ENCODE data around the gene CDH26. TPM values are rescaled to one million over a fixed set of nuclear protein-coding genes. Genes with fewer than 3 reads are reported as not detected.
A peak's percentile ranks its signal among the peaks of the same experiment; 100 is the strongest.

The CDH26 gene
- total and polyA plus RNA-seq, 7 experiments from 2014 or later = 0.09 to 6.6 (median 2.4) TPM; not detected in 1

- no peaks in the 10 kb centered on the region for H3K9me3 ChIP-seq (ENCODE audit: control insufficient read depth in 2 of 3, low read length in 3 of 3)
- CTCF ChIA-PET = interaction anchor here (0.6 to 3.0 kb wide), 2 partner anchors 37 to 208 kb away, joined by 4 to 16 read pairs; no protein-coding TSS in a partner anchor
- H3K4me3 ChIP-seq (ENCODE audit: low read length) = peak overlapping the region; percentile 41
- Mint-ChIP-seq H3K9me3 (no peaks in the 10 kb centered on the region), H3K27ac (peak overlapping the region; percentile 33 to 90 (median 79)), H3K36me3 (no peaks in the 10 kb centered on the region), H3K4me3 (peak overlapping the region; percentile 45 to 85 (median 76)), H3K4me1 (peaks cover 42 to 58% (median 57%) of the 10 kb centered on the region in 7 donors), H3K27me3 (peaks cover 0 to 8% (median 0%) of the 10 kb centered on the region in 5 donors)
- H3K27ac ChIP-seq (ENCODE audit: low read depth, low read length) = no peak overlapping the region
- H3K36me3 ChIP-seq (ENCODE audit: control insufficient read depth in 2 of 3, insufficient read depth in 3 of 3, low read length in 3 of 3) = no peaks in the 10 kb centered on the region
- H3K27me3 ChIP-seq (ENCODE audit: control insufficient read depth in 2 of 2, insufficient read depth in 2 of 2, low read length in 2 of 2) = no peaks in the 10 kb centered on the region
- H3K4me1 ChIP-seq (ENCODE audit: control insufficient read depth in 2 of 2, insufficient read depth in 2 of 2, low read length in 2 of 2) = peaks cover 46 to 47% of the 10 kb centered on the region in 2 donors
- intact Hi-C loops (cut with micrococcal nuclease) = loop anchor here (5.0 to 10.0 kb wide), 3 partner anchors 80 to 1210 kb away; no protein-coding TSS in a partner anchor
- ATAC-seq = peak; percentile 47
- no peak for DNase-seq
- POLR2A ChIA-PET = no interaction called here
Measured at GRCh38 chr20:60054716-60055634, 96.8 kb downstream of the CDH26 start.

DNA sequence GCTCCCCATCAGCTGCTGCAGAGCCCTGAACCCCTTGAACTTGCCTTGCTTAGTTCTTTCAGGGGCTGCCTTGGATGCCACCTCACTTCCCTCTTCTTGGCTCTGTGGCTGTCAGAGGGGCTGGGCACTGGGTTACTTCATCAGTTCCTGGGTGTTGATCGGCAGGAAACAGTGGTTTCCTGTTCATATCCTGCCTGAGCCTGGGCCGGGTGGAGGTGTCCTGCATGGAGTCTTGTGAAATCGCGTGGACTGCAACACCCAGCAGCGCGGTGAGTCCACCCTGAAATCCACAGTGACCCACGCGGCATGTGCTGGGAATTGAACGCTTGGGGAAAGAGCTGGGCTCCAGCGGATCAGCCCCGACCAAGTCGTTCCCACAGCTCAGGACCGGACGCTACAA is 97.5 kb downstream of the CDH26 start:
- no peaks in the 10 kb centered on the region for H3K36me3 ChIP-seq (ENCODE audit: control insufficient read depth in 2 of 3, insufficient read depth in 3 of 3, low read length in 3 of 3)
- DNase-seq (peak in 8 of 9 donors; percentile 14 to 45 (median 38)), ATAC-seq (peak; percentile 77)
- H3K27me3 ChIP-seq (ENCODE audit: control insufficient read depth in 2 of 2, insufficient read depth in 2 of 2, low read length in 2 of 2) = no peaks in the 10 kb centered on the region
- Mint-ChIP-seq H3K27me3 (peaks cover 0 to 8% (median 0%) of the 10 kb centered on the region in 5 donors), H3K9me3 (no peaks in the 10 kb centered on the region), H3K36me3 (no peaks in the 10 kb centered on the region), H3K4me1 (peaks cover 43 to 58% (median 57%) of the 10 kb centered on the region in 7 donors), H3K4me3 (peak overlapping the region; percentile 45 to 85 (median 76)), H3K27ac (peak overlapping the region; percentile 46 to 90 (median 83))
- peak overlapping the region; percentile 41 for H3K4me3 ChIP-seq (ENCODE audit: low read length)
- ChIA-PET POLR2A (no interaction called here), CTCF (interaction anchor here (1.1 to 3.0 kb wide), 4 partner anchors 115 to 1173 kb away, joined by 3 to 16 read pairs (median 11); partner anchors contain the start of genes FAM217B and PPP1R3D)
- intact Hi-C loops (cut with micrococcal nuclease) = loop anchor here (2.0 to 10.0 kb wide), 5 partner anchors 79 to 1209 kb away; no protein-coding TSS in a partner anchor
- H3K27ac ChIP-seq (ENCODE audit: low read depth, low read length) = no peak overlapping the region
- no peaks in the 10 kb centered on the region for H3K9me3 ChIP-seq (ENCODE audit: control insufficient read depth in 2 of 3, low read length in 3 of 3)
- H3K4me1 ChIP-seq (ENCODE audit: control insufficient read depth in 2 of 2, insufficient read depth in 2 of 2, low read length in 2 of 2) = peaks cover 46 to 47% of the 10 kb centered on the region in 2 donors

GRCh38 chr20:60056407-60057122 is 98.3 kb downstream of the CDH26 start:
- H3K27me3 ChIP-seq (ENCODE audit: control insufficient read depth in 2 of 2, insufficient read depth in 2 of 2, low read length in 2 of 2) = no peaks in the 10 kb centered on the region
- H3K27ac ChIP-seq (ENCODE audit: low read depth, low read length) = no peak overlapping the region
- no peaks in the 10 kb centered on the region for H3K36me3 Mint-ChIP-seq
- no peak for ATAC-seq
- DNase-seq = peak in 1 of 9 donors; percentile 13
- H3K27ac Mint-ChIP-seq = peak overlapping the region; percentile 46 to 90 (median 83)
- no peaks in the 10 kb centered on the region for H3K9me3 Mint-ChIP-seq
- H3K4me3 ChIP-seq (ENCODE audit: low read length) = peak overlapping the region; percentile 41
- H3K9me3 ChIP-seq (ENCODE audit: control insufficient read depth in 2 of 3, low read length in 3 of 3) = no peaks in the 10 kb centered on the region
- peak overlapping the region; percentile 54 to 85 (median 76) for H3K4me3 Mint-ChIP-seq
- intact Hi-C loops (cut with micrococcal nuclease) = loop anchor here (1.0 to 10.0 kb wide), 8 partner anchors 78 to 1208 kb away; no protein-coding TSS in a partner anchor
- peaks cover 46 to 47% of the 10 kb centered on the region in 2 donors for H3K4me1 ChIP-seq (ENCODE audit: control insufficient read depth in 2 of 2, insufficient read depth in 2 of 2, low read length in 2 of 2)
- CTCF ChIA-PET = interaction anchor here (0.6 to 3.0 kb wide), 10 partner anchors 42 to 1207 kb away, joined by 3 to 16 read pairs (median 3); partner anchors contain the start of genes FAM217B and PPP1R3D
- peaks cover 0 to 8% (median 0%) of the 10 kb centered on the region in 5 donors for H3K27me3 Mint-ChIP-seq
- POLR2A ChIA-PET = no interaction called here
- peaks cover 43 to 61% (median 58%) of the 10 kb centered on the region in 7 donors for H3K4me1 Mint-ChIP-seq
- no peaks in the 10 kb centered on the region for H3K36me3 ChIP-seq (ENCODE audit: control insufficient read depth in 2 of 3, insufficient read depth in 3 of 3, low read length in 3 of 3)

DNA sequence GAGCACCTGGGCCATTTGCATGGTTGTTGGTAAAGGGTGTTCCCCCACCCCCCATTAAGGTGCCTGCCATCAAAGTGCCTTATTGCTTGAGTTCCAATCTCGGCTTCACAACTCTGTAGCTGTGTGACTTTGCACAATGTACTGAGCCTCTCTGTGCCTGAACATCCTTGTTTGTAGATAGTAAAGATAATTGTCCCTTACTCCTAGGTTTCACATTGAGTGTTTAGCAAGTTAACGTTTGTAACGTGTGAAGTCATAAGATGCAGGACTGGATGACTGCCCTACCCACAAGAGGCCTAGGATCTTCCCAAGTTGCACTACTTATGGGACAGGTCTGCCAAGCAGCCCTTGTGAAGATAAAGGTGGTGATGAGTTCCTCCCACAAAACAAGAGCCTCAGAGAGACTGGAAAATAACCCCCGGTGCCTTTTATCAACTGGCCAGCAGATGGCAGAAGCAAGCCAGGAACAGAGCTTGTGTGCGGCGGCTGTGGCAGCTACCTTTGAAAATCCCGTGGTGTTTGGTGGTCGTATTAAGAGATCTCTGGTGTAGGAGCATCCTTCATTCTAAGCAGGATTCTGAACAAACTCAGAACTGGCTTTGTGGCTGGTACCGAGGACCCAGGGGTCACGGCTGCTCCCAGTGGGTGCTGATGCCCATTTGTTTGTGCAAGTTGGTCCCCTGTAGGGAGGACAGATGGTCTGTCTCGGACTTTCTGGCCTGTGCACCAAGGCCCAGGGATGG is 99.1 kb downstream of the CDH26 start:
- peaks cover 43 to 67% (median 58%) of the 10 kb centered on the region in 7 donors for H3K4me1 Mint-ChIP-seq
- no peaks in the 10 kb centered on the region for H3K36me3 Mint-ChIP-seq
- peak overlapping the region; percentile 46 to 83 (median 58) for H3K4me3 Mint-ChIP-seq
- no peaks in the 10 kb centered on the region for H3K9me3 Mint-ChIP-seq
- H3K9me3 ChIP-seq (ENCODE audit: control insufficient read depth in 2 of 3, low read length in 3 of 3) = no peaks in the 10 kb centered on the region
- intact Hi-C loops (cut with micrococcal nuclease) = loop anchor here (1.0 to 10.0 kb wide), 8 partner anchors 78 to 1208 kb away; no protein-coding TSS in a partner anchor
- peak; percentile 46 for ATAC-seq
- peaks cover 0 to 8% (median 0%) of the 10 kb centered on the region in 5 donors for H3K27me3 Mint-ChIP-seq
- peak overlapping the region; percentile 46 to 90 (median 86) for H3K27ac Mint-ChIP-seq
- no peaks in the 10 kb centered on the region for H3K36me3 ChIP-seq (ENCODE audit: control insufficient read depth in 2 of 3, insufficient read depth in 3 of 3, low read length in 3 of 3)
- H3K4me3 ChIP-seq (ENCODE audit: low read length) = peak overlapping the region; percentile 41
- H3K27ac ChIP-seq (ENCODE audit: low read depth, low read length) = no peak overlapping the region
- ChIA-PET POLR2A (interaction anchor here (1.1 kb wide), 1 partner anchor 117 kb away, joined by 5 read pairs; the partner anchor contains the start of genes FAM217B and PPP1R3D), CTCF (interaction anchor here (0.6 to 3.0 kb wide), 10 partner anchors 43 to 1206 kb away, joined by 3 to 16 read pairs (median 4); partner anchors contain the start of genes FAM217B and PPP1R3D)
- peaks cover 46 to 47% of the 10 kb centered on the region in 2 donors for H3K4me1 ChIP-seq (ENCODE audit: control insufficient read depth in 2 of 2, insufficient read depth in 2 of 2, low read length in 2 of 2)
- H3K27me3 ChIP-seq (ENCODE audit: control insufficient read depth in 2 of 2, insufficient read depth in 2 of 2, low read length in 2 of 2) = no peaks in the 10 kb centered on the region
- DNase-seq = peak; percentile 40 to 76 (median 68)

GRCh38 chr20:60057866-60058807 is 99.9 kb downstream of the CDH26 start:
- DNase-seq (peak in 7 of 9 donors; percentile 11 to 48 (median 33)), ATAC-seq (peak; percentile 70)
- POLR2A ChIA-PET = interaction anchor here (1.1 kb wide), 1 partner anchor 118 kb away, joined by 5 read pairs; the partner anchor contains the start of genes FAM217B and PPP1R3D
- peaks cover 43 to 70% (median 60%) of the 10 kb centered on the region in 7 donors for H3K4me1 Mint-ChIP-seq
- no peaks in the 10 kb centered on the region for H3K9me3 ChIP-seq (ENCODE audit: control insufficient read depth in 2 of 3, low read length in 3 of 3)
- H3K36me3 ChIP-seq (ENCODE audit: control insufficient read depth in 2 of 3, insufficient read depth in 3 of 3, low read length in 3 of 3) = no peaks in the 10 kb centered on the region
- peaks cover 46 to 47% of the 10 kb centered on the region in 2 donors for H3K4me1 ChIP-seq (ENCODE audit: control insufficient read depth in 2 of 2, insufficient read depth in 2 of 2, low read length in 2 of 2)
- H3K27ac Mint-ChIP-seq = peak overlapping the region; percentile 46 to 90 (median 86)
- peak overlapping the region; percentile 2 for H3K4me3 ChIP-seq (ENCODE audit: low read length)
- H3K9me3 Mint-ChIP-seq = no peaks in the 10 kb centered on the region
- H3K27ac ChIP-seq (ENCODE audit: low read depth, low read length) = no peak overlapping the region
- no peaks in the 10 kb centered on the region for H3K27me3 ChIP-seq (ENCODE audit: control insufficient read depth in 2 of 2, insufficient read depth in 2 of 2, low read length in 2 of 2)
- H3K36me3 Mint-ChIP-seq = no peaks in the 10 kb centered on the region
- CTCF ChIA-PET = interaction anchor here (1.1 to 3.0 kb wide), 6 partner anchors 87 to 1170 kb away, joined by 3 to 16 read pairs (median 7); partner anchors contain the start of genes FAM217B and PPP1R3D
- intact Hi-C loops (cut with micrococcal nuclease) = loop anchor here (1.0 to 10.0 kb wide), 8 partner anchors 77 to 1207 kb away; no protein-coding TSS in a partner anchor
- peaks cover 0 to 3% (median 0%) of the 10 kb centered on the region in 5 donors for H3K27me3 Mint-ChIP-seq
- peak overlapping the region; percentile 46 to 83 (median 58) for H3K4me3 Mint-ChIP-seq

Measured in naive thymus-derived CD4-positive, alpha-beta T cell (primary cell).